Skeletal muscle cell (primary cell): ENCODE results near the gene RPL7L1.
"Not testable (repeated sequence)": the region's sequence is repeated elsewhere in the genome, so short reads cannot be mapped to it uniquely, and the experiment has no call there.

Source experiments
- DNase-seq: peaks from one replicate; pipeline ENCODE4 v3.0.0-alpha.2; 2010; ENCODE audit warnings: low read depth
- H3K4me3 ChIP-seq: 2 replicates; pipeline ENCODE4 v1.5.1; 2011; ENCODE audit warnings: low read depth, mild to moderate bottlenecking, control low read depth, low read length, moderate library complexity

The RPL7L1 gene

DNA sequence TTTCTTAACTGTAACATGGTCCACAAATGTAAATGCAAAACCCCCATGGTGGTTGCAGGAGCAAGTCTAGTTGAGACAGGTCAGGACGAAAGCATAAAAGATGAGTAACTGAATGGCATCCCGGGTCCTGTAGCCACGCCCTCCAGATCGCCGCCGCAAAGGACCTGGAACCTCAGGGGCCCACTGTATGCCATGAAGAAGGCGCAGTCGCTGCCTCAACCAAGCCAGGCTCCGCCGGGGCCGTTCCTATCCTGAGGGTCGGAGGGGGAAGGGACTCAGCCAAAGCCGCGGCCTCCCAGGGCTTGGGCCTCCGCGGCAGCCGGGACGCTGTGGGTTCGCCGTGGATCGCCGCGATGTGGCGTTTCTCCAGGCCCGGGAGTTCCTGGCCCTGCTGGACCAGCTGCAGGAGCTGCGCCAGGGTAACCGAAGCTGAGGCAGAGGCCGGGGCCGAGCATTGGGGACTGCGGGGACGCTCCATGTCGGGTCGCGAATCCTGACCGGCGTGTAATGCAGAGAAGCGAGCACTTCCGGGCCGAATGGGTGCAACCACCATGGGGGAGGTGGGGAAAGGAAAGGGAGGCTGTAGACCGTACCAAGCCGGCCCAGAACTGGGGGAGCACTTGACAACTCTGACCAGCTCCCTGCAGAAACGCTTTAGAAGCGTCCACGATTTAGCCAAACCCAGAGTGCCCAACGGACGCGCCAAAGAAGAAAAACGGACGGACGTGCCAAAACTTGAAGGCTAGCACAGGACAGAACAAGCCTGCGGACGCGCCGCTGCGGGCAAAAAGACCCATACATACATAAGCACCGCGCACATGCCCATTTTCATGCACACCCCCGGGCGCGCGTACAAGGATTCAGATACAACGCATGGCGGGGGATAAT, 11.1 kb downstream of the RPL7L1 start:
- peak; percentile 95 for DNase-seq
- peak overlapping the region; percentile 81 for H3K4me3 ChIP-seq

DNA sequence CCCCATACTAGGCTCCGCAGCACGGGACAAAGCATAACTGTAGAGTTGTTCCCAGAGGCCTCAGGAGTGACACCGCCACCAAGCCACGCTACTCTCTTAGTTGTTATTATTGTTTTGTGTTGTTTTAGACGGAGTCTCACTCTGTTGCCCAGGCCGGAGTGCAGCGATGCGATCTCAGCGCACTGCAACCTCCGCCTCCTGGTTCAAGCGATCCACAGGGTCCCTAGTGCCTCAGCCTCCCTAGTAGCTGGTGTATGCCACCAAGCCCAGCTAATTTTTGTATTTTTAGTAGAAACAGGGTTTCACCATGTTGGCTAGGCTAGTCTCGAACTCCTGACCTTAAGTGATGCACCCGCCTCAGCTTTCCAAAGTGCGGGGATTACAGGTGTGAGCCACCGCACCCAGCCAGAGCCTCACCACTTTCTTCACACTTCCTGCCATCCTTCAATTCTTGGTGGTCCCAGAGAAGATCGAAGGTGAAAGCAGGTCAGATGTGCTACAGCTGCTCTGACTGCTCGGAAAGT, 11.8 kb downstream of the RPL7L1 start:
- H3K4me3 ChIP-seq = peak overlapping the region; percentile 81
- no peak for DNase-seq

DNA sequence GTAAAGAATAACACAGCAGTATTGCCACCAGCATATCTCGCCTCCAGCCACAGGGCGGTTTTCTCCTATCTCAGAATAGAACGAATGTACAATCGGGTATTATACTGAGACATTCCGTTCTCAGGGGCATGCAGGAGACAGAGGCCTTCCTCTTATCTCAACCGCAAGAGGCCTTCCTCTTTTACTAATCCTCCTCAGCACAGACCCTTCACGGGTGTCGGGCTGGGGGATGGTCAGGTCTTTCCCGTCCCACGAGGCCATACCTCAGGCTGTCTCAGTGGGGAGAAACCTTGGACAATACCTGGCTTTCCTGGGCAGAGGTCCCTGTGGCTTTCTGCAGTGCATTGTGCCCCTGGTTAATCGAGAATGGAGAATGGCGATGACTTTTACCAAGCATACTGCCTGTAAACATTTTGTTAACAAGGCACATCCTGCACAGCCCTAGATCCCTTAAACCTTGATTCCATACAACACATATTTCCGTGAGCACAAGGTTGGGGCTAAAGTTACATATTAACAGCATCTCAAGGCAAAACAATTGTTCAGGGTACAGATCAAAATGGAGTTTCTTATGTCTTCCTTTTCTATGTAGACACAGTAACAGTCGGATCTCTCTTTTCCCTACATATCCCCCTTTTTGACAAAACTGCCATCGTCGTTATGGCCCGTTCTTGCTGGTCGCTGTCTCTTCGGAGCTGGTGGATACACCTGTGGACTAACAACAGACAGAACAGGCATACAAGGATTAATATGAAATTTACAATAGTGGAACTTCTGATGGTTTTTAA, 14.8 kb downstream of the RPL7L1 start:
- DNase-seq, H3K4me3 ChIP-seq: not testable (repeated sequence)

DNA sequence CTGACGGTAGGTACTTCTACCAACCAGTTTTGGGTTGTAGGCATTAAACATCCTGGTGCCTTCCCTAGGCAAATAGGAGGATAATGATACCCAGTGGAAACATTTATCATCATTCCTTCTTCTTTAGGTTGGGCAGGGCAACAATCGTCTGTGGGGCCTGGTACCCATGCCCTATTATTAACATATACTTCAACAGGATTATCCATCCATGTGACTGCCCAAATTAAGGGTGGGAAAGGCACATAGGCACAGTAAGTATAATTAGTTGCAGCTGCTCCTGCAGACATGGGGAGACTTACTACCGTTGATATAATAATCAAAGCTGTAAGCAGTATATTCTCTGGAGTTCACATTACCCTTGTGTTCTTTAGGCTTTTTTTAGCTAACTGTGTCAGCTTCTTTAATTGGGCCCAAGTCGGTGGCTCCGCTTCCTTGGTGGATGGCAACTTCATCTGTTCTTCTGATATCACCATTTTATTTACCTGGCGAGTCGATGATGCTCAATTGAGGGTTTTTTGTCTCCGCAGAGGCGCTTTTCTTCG, 16.8 kb downstream of the RPL7L1 start:
- H3K4me3 ChIP-seq = no peak overlapping the region
- no peak for DNase-seq

DNA sequence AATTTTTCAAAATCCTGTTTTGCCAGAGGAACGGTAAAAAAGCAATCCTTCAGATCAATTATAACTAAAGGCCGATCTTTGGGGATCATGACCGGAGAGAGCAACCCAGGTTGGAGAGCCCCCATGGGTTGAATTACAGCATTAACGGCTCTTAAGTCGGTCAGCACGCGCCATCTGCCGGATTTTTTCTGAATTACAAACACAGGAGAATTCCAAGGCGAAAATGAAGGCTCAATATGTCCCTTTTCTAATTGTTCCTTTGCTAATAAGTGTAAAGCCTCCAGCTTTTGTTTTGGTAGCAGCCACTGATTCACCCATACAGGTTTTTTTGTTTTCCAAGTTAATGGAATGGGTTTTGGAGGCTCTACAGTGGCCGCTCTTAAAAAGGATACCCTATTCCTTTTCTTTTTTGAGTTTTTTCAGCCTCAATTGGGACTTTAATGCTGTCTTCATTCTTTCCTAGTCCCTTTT, 19.5 kb downstream of the RPL7L1 start:
- no peak overlapping the region for H3K4me3 ChIP-seq
- no peak for DNase-seq

DNA sequence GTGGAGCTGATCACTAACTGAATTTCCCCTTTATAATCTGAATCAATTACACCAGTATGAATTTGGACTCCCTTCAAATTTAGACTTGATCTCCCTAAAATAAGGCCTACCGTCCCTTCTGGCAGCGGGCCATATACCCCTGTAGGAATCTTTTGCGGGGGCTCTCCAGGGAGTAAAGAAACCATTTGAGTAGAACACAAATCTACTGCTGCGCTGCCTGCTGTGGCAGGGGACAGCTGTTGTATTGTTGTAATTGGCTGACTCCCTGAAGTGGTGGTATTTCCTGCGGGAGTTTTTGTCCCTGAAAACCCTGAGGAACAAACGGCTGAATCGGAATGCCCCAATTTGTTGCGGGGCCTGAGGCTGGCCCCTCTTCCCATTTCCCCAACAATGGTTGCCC, 20.5 kb downstream of the RPL7L1 start:
- H3K4me3 ChIP-seq = no peak overlapping the region
- no peak for DNase-seq

DNA sequence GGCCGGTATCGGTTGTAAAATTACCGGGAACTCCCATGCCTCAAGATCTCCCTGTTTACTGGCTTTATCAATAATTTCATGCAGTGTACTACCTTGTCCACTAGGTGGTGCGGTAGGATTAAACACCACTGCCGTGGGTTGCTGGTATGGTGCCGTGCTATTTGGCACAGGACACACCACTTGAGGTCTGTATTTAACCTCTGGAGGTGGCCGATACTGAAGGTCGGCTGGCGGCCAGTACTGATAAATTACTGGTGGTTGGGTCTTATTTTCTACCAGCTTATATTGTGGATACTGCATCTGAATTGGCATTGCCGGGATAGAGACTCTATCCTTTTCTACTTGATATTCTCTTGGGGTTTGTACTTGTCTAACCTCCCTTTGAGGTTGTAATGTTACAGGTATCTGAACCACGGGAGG, 22.1 kb downstream of the RPL7L1 start:
- H3K4me3 ChIP-seq = no peak overlapping the region
- peak; percentile 30 for DNase-seq

DNA sequence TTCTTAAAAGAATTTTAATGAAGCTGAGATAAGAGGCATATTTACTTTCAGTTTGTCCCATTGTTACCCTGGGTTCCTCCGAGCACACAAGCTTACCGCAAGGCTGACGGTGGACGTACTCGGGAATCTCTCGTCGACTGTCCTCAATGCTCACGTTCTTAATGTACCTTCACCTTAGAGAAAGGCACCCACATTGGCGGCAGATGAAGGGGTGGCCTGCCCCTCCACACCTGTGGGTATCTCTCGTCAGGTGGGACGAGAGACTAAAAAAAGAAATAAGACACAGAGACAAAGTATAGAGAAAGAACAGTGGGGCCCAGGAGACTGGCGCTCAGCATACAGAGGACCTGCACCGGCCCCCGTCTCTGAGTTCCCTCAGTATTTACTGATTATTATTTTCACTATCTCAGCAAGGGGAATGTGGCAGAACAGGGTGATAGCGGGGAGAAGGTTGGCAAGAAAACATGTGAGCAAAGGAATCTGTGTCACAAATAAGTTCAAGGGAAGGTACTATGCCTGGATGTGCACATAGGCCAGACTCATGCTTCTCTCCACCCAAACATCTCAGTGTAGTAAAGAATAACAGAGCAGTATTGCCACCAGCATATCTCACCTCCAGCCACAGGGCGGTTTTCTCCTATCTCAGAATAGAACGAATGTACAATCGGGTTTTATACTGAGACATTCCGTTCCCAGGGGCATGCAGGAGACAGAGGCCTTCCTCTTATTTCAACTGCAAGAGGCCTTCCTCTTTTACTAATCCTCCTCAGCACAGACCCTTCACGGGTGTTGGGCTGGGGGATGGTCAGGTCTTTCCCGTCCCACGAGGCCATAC, 23.2 kb downstream of the RPL7L1 start:
- DNase-seq, H3K4me3 ChIP-seq: not testable (repeated sequence)

DNA sequence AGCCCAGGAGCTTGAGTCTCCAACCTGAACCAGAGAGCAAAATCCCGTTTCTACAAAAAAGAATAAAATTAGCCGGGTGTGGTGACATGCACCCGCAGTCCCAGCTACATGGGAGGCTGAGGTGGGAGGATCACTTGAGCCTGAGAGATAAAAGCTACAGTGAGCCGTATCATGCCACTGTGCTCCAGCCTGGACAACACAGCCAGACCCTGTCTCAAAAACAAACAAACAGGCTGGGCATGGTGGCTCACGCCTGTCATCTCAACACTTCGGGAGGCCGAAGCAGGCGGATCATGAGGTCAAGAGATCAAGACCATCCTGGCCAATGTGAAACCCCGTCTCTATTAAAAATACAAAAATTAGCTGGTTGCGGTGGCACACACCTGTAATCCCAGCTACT, 25.1 kb downstream of the RPL7L1 start:
- no peak overlapping the region for H3K4me3 ChIP-seq
- no peak for DNase-seq

DNA sequence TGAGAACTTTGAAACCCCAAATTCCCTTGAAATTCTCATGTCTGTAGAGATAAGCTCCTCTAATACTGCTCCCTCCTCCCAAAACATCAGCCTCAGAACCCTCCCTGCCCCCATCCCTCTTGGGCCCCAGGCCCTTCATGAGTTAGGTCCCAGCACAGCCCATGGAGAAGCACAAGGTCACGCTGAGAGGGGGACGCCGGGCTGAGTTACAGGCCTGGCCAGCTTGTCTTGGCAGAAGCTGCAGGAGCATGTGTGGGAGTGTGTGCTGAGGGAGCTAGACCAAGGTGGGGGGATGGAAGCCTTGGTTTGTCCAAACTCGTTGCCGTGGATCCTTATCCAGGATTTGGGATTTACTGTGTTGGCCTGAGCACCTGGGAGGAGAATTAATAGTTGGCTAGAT, 27.9 kb downstream of the RPL7L1 start:
- no peak overlapping the region for H3K4me3 ChIP-seq
- no peak for DNase-seq

DNA sequence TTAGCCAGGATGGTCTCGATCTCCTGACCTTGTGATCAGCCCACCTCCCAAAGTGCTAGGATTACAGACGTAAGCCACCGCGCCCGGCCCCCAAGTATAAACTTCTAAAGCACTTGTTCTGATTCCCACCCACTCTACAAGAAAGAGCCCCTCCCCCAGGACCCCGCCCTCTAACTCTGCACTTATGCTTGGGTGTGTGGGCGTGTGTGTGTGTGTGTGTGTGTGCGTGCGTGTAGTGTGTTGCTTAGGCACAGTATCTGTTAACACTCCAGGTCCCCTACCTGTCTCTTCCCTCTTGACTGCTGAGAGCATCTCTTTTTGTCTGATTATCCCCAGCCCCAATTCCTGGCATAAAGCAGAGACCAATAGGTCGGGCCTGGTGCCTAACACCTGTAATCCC, 30.4 kb downstream of the RPL7L1 start:
- H3K4me3 ChIP-seq = no peak overlapping the region
- no peak for DNase-seq

DNA sequence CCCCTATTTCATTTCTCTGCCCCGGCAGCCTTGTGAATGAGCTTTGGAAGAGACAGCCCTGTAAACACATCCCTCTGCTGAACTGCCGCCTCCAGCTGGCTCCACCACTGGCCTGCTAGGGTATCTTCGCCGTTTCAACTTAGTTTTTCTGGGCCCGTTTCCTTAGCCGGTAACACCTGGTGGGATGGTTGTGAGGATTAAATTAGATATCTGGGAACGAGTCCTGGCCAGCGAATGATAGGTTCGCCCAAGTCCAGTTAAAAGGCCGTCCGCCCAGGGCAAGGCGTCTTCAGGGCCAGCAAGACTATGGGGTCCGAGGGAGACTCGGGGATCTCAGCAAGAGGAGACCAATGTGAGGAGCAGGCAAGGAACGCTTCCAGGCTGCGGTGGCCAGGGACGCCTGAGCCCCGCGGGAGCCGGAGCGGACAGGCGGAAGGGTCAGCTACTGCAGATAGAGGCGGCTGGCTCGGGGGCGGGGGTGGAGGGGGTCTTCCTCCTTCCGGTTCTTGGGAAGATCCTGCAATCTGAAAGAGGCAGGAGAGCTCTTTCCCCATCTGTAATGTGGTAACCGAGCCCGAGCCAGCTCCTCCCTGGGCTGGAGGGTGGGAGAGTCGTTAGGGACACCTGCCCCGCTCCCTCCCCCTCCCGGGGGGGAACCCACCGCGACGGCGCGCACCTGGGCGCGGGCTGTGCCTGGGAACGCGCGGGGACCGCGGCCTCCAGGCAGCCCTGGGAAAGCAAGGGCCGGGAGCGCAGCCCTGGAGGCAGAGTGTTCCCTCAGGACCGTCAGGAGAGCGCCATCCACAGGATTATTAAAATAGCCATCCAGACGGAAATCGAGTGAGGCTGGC, 32.0 kb downstream of the RPL7L1 start:
- peak overlapping the region; percentile 17 for H3K4me3 ChIP-seq

DNA sequence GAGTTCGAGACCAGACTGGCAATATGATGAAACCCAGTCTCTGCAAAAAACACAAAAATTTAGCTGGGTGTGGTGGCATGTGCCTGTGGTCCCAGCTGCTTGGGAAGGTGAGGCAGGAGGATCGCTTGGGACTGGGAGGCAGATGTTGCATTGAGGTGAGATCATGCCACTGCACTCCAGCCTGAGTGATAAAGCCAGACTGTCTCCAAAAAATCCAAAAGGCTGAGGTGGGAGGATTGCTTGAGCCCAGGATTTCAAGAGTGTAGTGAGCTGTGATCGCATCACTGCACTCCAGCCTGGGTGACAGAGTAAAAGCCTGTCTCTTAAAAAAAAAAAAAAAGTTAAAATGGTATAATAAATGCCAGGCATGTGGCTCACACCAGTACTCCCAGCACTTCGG, 35.1 kb downstream of the RPL7L1 start:
- no peak for DNase-seq
- H3K4me3 ChIP-seq = no peak overlapping the region

More for the DNA sequence above, 32.0 kb downstream of the RPL7L1 start:
- DNase-seq = no peak

DNA sequence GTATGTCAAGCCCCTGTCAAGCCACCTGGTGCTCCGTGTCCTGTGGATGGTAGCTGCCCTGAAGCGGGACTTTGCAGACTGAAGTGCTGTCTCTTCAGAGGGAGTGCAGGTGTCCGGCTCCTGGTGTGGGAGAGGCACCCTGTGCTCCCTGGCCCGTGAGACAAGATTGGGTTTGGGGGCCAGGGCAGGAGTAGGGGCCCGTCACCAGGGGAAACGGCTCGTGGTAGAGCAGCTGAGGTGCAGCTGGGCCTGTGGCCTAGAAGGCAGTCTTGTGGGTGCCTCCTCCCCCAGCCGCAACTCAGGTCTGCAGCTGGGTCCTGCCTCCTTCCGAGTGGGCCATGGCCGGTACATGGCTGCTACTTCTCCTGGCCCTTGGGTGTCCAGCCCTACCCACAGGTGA, 36.3 kb downstream of the RPL7L1 start, which contains the start of gene PTCRA:
Gene PTCRA, plus strand, starts transcription at position 322 of the 400 bp plus-strand sequence. Its CDS starts 17 bp downstream, at position 339.
- no peak for DNase-seq
- no peak within 1 kb of the TSS for H3K4me3 ChIP-seq

DNA sequence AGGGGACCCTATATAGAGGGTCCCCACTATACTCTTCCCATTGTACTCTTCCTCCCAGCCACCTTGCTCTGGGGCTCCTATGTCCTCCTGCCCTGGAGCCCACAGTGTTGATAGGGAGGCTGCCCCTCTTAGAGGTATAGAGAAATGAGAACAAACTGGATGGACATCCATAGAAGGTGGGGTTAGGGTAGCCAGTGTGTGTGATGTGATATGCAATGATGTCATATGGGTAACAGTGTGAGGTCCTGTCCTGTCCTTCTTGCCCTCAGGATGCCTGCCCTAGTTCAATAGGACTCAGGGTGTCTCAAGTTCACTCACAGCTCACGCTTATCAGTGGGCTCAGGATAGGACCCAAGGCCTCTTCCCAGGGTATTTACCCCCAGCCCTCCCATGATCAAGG, 36.9 kb downstream of the RPL7L1 start:
- no peak for DNase-seq
- no peak overlapping the region for H3K4me3 ChIP-seq

DNA sequence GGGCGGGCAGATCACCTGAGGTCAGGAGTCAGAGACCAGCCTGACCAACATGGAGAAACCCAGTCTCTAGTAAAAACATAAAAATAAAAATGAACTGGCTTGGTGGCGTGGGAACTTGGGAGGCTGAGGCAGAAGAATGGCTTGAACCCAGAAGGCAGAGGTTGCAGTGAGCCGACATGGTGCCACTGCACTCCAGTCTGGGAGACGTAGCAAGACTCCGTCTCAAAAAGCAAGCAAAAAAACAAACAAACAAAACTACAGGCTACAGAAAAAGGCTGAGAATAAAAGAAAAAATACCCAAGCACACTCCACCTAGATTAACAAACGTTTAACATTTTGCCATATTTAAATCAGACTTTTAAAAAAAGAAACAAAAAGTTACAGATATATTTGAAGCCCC, 42.4 kb downstream of the RPL7L1 start:
- no peak for DNase-seq
- H3K4me3 ChIP-seq = no peak overlapping the region

DNA sequence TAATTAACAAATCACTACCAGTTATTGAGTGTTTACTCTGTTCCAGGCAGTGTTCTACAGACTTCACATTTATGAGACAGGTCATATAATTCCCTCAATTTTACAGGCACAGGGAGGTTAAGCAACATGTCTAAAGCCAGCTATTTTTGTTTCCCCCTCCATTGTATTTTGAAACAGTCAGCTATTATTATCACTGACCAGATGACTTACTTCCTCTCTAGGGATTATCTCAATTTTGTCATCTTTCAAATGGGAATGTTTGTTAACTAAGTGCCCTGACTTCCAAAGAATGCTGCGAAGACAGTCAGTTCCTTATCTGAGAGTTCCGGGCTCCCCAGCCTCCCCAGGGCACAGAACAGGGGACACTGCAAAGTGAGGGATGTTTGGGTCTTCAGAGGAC, 44.2 kb downstream of the RPL7L1 start:
- H3K4me3 ChIP-seq = no peak overlapping the region
- DNase-seq = no peak

DNA sequence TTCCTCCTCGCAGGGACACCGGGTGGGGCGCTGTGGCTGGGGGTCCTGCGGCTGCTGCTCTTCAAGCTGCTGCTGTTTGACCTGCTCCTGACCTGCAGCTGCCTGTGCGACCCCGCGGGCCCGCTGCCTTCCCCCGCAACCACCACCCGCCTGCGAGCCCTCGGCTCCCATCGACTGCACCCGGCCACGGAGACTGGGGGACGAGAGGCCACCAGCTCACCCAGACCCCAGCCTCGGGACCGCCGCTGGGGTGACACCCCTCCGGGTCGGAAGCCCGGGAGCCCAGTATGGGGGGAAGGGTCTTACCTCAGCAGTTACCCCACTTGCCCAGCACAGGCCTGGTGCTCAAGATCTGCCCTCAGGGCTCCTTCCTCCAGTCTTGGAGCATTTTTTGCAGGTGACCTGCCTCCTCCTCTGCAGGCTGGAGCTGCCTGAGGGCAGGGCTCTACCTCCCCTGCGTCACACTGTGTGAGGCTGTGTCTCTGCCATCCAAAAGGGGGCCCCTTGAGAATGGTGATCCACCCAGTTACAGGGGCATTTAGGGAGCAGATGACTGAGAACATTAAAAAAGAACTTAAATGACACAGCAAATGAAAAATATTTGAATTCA, 45.9 kb downstream of the RPL7L1 start:
- no peak overlapping the region for H3K4me3 ChIP-seq
- no peak for DNase-seq
